Measurements from ENCODE around the gene ALDH7A1.

- no peak for TF ChIP-seq CTCF (IDR thresholded peaks at IDR 0.05)
- TF ChIP-seq POLR2A (IDR thresholded peaks at IDR 0.05): no peak
These were observed 74.4 kb downstream of the ALDH7A1 start for GRCh38 chr5:126520593-126520953.
